OCI-LY7 (cell line): Measurements from ENCODE around the gene GPX3. TPM values are rescaled to one million over a fixed set of nuclear protein-coding genes. Genes with fewer than 3 reads are reported as not detected.

Experiments
- total RNA-seq, 2 experiments: library from RNA; depleted of rRNA in 1 of 2; stranded (reverse); fragments of >200 nt in 1 of 2; shearing (Covaris generic) in 1 of 2; gene quantifications; 2 replicates each; pipeline ENCODE4 v1.2.3, GENCODE V29; 2014 to 2022

GPX3 gene
- total RNA-seq, 2 experiments from 2014 or later: not detected

Other genes with a start within 250 kb of the GPX3 start
- not detected in 2 replicates for gene SMIM3, start 241.8 kb upstream of the GPX3 start, total RNA-seq (2014; rRNA removed; shearing (Covaris generic))
- not detected in 2 replicates for gene SMIM3, start 241.8 kb upstream of the GPX3 start, total RNA-seq (2022)
- not detected in 2 replicates for gene IRGM, start 174.1 kb upstream of the GPX3 start, total RNA-seq (2014; rRNA removed; shearing (Covaris generic))
- gene IRGM, start 174.1 kb upstream of the GPX3 start, total RNA-seq (2022): not detected in 2 replicates
- not detected in 2 replicates for gene ZNF300, start 115.6 kb upstream of the GPX3 start, total RNA-seq (2014; rRNA removed; shearing (Covaris generic))
- gene ZNF300, start 115.6 kb upstream of the GPX3 start, total RNA-seq (2022): not detected in 2 replicates
- 51.4 and 55.9 TPM in 2 replicates for gene TNIP1, start 60.4 kb downstream of the GPX3 start, total RNA-seq (2014; rRNA removed; shearing (Covaris generic))
- 76.3 and 77.5 TPM in 2 replicates for gene TNIP1, start 60.4 kb downstream of the GPX3 start, total RNA-seq (2022)
- 26.1 and 35.6 TPM in 2 replicates for gene ANXA6, start 137.2 kb downstream of the GPX3 start, total RNA-seq (2014; rRNA removed; shearing (Covaris generic))
- gene ANXA6, start 137.2 kb downstream of the GPX3 start, total RNA-seq (2022): 52.9 and 74.1 TPM in 2 replicates
- gene CCDC69, start 203.5 kb downstream of the GPX3 start, total RNA-seq (2014; rRNA removed; shearing (Covaris generic)): 111 and 123 TPM in 2 replicates
- gene CCDC69, start 203.5 kb downstream of the GPX3 start, total RNA-seq (2022): 118 and 119 TPM in 2 replicates
- 52.4 and 60.2 TPM in 2 replicates for gene GM2A, start 232.6 kb downstream of the GPX3 start, total RNA-seq (2014; rRNA removed; shearing (Covaris generic))
- gene GM2A, start 232.6 kb downstream of the GPX3 start, total RNA-seq (2022): 52.9 and 64.5 TPM in 2 replicates